Right lobe of liver (tissue), 6 donors: ENCODE results near the gene ALDOB. TPM values are rescaled to one million over a fixed set of nuclear protein-coding genes. Genes with fewer than 3 reads are reported as not detected.

Experiments
- ATAC-seq, 4 donors: fragments of 200-7000 bp; cut with Tn5 transposase; one replicate each; pipeline ENCODE4 v1.9.1; 2020; ENCODE audit warnings: mild to moderate bottlenecking in 4 of 4, moderate library complexity in 4 of 4
- DNase-seq, 3 donors: peaks; one replicate each; pipeline ENCODE4 v3.0.0-alpha.2; 2020
- H3K27ac ChIP-seq, 3 donors: fragments of 200-600 bp; one replicate each; pipeline ENCODE4 v1.8.0; 2022
- H3K27me3 ChIP-seq, 2 donors: fragments of 200-600 bp; one replicate each; pipeline ENCODE4 v1.8.0; 2022
- H3K36me3 ChIP-seq, 4 donors: fragments of 200-600 bp; sonication (generic) in 1 of 4; one replicate each; pipeline versions ENCODE4 v1.5.1 to v1.8.0; 2017 to 2022; ENCODE audit warnings: control low read depth in 1 of 4
- H3K4me1 ChIP-seq, 4 donors: fragments of 200-600 bp; sonication (generic) in 1 of 4; one replicate each; pipeline versions ENCODE4 v1.5.1 to v1.8.0; 2017 to 2022; ENCODE audit warnings: control low read depth in 1 of 4
- H3K4me3 ChIP-seq, 3 donors: fragments of 200-600 bp; one replicate each; pipeline ENCODE4 v1.8.0; 2022
- H3K9me3 ChIP-seq, 4 donors: fragments of 200-600 bp; sonication (generic) in 1 of 4; one replicate each; pipeline versions ENCODE4 v1.5.1 to v1.8.0; 2017 to 2022; ENCODE audit warnings: control low read depth in 1 of 4
- POLR2A ChIP-seq: fragments of 450-650 bp; IDR thresholded peaks from one replicate; pipeline ENCODE4 v1.6.1; 2017; ENCODE audit warnings: antibody characterized with exemption, mild to moderate bottlenecking
- WGBS: methylation state at CpG from one replicate; pipeline ENCODE4 v1.1.6; 2018; ENCODE audit warnings: low coverage, low lambda C conversion rate; ENCODE audit not compliant: insufficient coverage; ENCODE audit errors: missing lambda C conversion rate; 5-methylcytosine and 5-hydroxymethylcytosine counted together
- intact Hi-C, 2 donors: fragments of 100-400 bp; cut with DNase I; formaldehyde crosslinking; loops; one replicate each; pipeline versions ENCODE4 v1.11.2 to v1.14.1; 2022
- total RNA-seq, 6 experiments: library from RNA; depleted of rRNA in 2 of 6; stranded (reverse); fragments of >200 nt in 2 of 6; fragmentation: NEBNext Ultra II Directional in 3 of 6; extraction: Animal tissue kit (Norgen Biotek cat#: 25700) in 3 of 6; gene quantifications; one replicate each; pipeline versions ENCODE4 v1.1.0 to v1.2.4, GENCODE V29; 2016 to 2023
- TF ChIP-seq, protein P1 (sequence below), 4 donors: fragments of 200-600 bp in 3 of 4; fragments of 450-650 bp in 1 of 4; IDR thresholded peaks; one replicate each; pipeline versions ENCODE4 v1.5.1 to v1.8.0; 2016 to 2022; ENCODE audit warnings: antibody characterized with exemption in 4 of 4, mild to moderate bottlenecking in 2 of 4
- donor health status: DM: no; HTN: yes; CAD: no.
- donor health status: DM: no; HTN: no; CAD: no.
- donor health status: DM: no; HTN: no; CAD: no.
- donor health status: DM: no; HTN: yes; CAD: no.
- donor health status: DM: no; HTN: yes; CAD: no.

Gene ALDOB
- total RNA-seq, 6 experiments from 2014 or later: 2,876 to 4,505 (median 3,144) TPM

DNA sequence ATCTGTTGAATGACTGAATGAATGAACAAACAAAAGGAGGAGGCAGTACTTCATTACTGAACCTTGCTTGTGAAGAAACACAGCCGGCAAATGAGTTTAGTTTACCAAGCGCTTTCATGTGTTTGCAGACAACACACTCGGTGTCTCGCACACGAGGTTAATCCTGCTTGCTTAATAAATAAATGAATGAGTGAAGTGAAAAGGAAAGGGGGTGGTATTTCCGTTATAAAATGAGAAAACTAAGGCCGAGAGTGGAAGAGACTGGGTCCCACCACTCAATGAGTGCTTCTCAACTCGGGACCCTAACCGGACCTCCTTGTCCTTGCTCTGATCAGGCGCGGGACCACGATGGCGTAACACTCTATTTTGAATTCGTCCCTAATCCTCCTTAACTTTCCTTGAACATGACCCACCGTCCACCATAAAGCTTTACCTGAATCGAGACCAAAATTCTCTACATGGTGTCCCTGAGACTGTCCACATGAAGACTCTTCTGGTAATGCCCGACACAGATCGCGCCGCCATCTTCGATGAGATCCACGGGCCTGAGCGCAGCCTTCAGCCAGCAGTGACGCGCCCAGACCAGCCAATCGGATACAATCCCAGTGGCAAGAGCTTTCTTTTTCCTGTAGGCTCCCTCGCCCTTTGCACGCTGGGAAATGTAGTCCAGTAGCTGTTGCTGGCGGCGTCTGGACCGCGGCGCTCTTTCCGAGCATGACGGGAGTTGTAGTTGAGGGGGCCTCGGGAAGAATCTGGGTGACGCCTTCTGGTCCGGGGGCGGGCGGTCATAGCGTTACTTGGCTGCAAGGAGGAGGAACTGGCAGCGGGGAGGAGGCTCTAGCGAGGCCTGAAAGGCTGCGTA is 37.3 kb downstream of the ALDOB start, which contains the start of the genes MRPL50 and ZNF189:
MRPL50 (minus strand) TSS at position 551 of the 862 bp plus-strand sequence; CDS start at position 525, 26 bp downstream.
ZNF189 (plus strand) TSS at position 784 of the 862 bp plus-strand sequence. CDS start 306 bp downstream, outside the sequence.
- intact Hi-C loops: no loop called here
- WGBS: 0% methylated on average over 33 of the region's 44 CpGs
- TF ChIP-seq, protein P1, sequence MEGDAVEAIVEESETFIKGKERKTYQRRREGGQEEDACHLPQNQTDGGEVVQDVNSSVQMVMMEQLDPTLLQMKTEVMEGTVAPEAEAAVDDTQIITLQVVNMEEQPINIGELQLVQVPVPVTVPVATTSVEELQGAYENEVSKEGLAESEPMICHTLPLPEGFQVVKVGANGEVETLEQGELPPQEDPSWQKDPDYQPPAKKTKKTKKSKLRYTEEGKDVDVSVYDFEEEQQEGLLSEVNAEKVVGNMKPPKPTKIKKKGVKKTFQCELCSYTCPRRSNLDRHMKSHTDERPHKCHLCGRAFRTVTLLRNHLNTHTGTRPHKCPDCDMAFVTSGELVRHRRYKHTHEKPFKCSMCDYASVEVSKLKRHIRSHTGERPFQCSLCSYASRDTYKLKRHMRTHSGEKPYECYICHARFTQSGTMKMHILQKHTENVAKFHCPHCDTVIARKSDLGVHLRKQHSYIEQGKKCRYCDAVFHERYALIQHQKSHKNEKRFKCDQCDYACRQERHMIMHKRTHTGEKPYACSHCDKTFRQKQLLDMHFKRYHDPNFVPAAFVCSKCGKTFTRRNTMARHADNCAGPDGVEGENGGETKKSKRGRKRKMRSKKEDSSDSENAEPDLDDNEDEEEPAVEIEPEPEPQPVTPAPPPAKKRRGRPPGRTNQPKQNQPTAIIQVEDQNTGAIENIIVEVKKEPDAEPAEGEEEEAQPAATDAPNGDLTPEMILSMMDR (IDR thresholded peaks at IDR 0.05): no peak
- peak; percentile 88 for TF ChIP-seq POLR2A
- DNase-seq (peak; percentile 98 to 99 (median 99)), ATAC-seq (peak; percentile 95 to 98 (median 97))
- peaks cover 0 to 34% (median 3%) of the 10 kb centered on the region in 4 donors for H3K4me1 ChIP-seq
- peak within 1 kb of the TSS; percentile 83 to 89 (median 86) for H3K27ac ChIP-seq
- peak within 1 kb of the TSS; percentile 54 to 66 (median 64) for H3K4me3 ChIP-seq
- H3K9me3 ChIP-seq: no peaks in the 10 kb centered on the region
- no peaks in the 10 kb centered on the region for H3K27me3 ChIP-seq
- H3K36me3 ChIP-seq: peaks cover 0 to 27% (median 18%) of the 10 kb centered on the region in 4 donors

DNA sequence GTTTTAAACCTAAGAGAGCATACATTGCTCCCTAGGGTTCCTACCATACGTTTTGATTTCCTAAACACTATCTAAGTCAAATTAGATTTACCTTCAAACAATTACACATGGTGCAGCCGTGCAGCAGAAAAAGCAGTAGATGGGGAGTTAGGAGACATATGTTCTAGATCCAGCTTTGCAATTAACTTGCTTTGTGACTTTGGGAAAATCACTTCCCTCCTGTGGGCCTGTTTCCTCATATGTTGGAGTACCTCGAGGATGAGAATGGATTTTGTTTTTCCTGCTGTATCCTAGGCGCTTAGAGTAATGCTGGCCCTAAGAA is 37.9 kb downstream of the ALDOB start:
- Histone ChIP-seq H3K4me1 (peaks cover 0 to 34% (median 3%) of the 10 kb centered on the region in 4 donors), H3K9me3 (no peaks in the 10 kb centered on the region), H3K4me3 (peak overlapping the region; percentile 54 to 66 (median 64)), H3K27ac (peak overlapping the region; percentile 83 to 89 (median 86)), H3K36me3 (peaks cover 0 to 22% (median 14%) of the 10 kb centered on the region in 4 donors), H3K27me3 (no peaks in the 10 kb centered on the region)
- DNase-seq (no peak), ATAC-seq (no peak)
- WGBS: 2% methylated on average over 4 of the region's 4 CpGs
- TF ChIP-seq POLR2A: no peak
- TF ChIP-seq, protein P1 (IDR thresholded peaks at IDR 0.05): no peak
- intact Hi-C loops: no loop called here

DNA sequence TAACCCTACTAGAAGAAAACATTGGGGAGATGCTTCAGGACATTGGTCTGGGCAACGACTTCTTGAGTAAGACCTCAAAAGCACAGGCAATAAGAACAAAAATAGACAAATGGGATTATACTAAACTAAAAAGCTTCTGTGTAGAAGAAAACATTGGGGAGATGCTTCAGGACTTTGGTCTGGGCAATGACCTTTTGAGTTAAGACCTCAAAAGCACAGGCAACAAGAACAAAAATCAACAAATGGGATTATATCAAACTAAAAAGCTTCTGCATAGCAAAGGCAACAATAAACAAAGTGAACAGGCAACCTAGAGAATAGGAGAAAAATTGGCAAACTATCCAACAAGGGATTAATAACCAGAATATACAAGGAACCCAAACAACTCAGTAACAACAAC is 40.9 kb downstream of the ALDOB start:
- Histone ChIP-seq H3K4me1 (peaks cover 0 to 29% (median 3%) of the 10 kb centered on the region in 4 donors), H3K9me3 (no peaks in the 10 kb centered on the region), H3K27me3 (no peaks in the 10 kb centered on the region), H3K36me3 (peaks cover 0 to 9% (median 3%) of the 10 kb centered on the region in 4 donors), H3K27ac (no peak overlapping the region), H3K4me3 (no peak overlapping the region)
- ATAC-seq (no peak), DNase-seq (no peak)
- WGBS: 77% methylated on average over 1 of the region's 1 CpG
- intact Hi-C loops: no loop called here
- no peak for TF ChIP-seq POLR2A
- TF ChIP-seq, protein P1 (IDR thresholded peaks at IDR 0.05): no peak

DNA sequence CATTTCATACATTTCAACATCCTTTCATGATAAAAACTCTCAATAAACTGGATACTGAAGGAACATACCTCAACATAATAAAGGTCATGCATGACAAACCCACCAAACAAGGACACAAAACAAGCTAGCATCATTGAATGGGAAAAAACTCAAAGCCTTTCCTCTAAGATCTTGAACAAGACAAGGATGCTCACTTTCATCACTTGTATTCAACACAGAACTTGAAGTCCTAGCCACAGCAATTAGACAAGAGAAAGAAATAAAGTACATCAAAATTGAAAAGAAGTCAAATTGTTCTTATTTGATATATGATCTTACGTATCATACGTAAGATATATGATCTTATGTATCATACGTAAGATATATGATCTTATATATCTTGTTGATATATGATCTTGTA is 42.4 kb downstream of the ALDOB start:
- Histone ChIP-seq H3K27ac (no peak overlapping the region), H3K27me3 (no peaks in the 10 kb centered on the region), H3K36me3 (peaks cover 0 to 16% (median 8%) of the 10 kb centered on the region in 4 donors), H3K4me1 (peaks cover 0 to 29% (median 3%) of the 10 kb centered on the region in 4 donors), H3K4me3 (no peak overlapping the region), H3K9me3 (no peaks in the 10 kb centered on the region)
- no peak for ATAC-seq
- WGBS: 93% methylated on average over 3 of the region's 3 CpGs
- no peak for DNase-seq
- TF ChIP-seq, protein P1 (IDR thresholded peaks at IDR 0.05): no peak
- TF ChIP-seq POLR2A: no peak
- intact Hi-C loops: no loop called here
